ENCODE measurements around the gene EIF2D.

EIF2D gene

GRCh38 chr1:206554701-206555472 is 57.4 kb downstream of the EIF2D start:
- Histone ChIP-seq H3K9ac (ENCODE audit: insufficient read length, low read depth) (no peak overlapping the region), H3K27me3 (ENCODE audit: insufficient read depth, insufficient read length) (peaks cover 28% of the 10 kb centered on the region), H3K36me3 (ENCODE audit: insufficient read depth, insufficient read length, low read length) (no peaks in the 10 kb centered on the region), H3K4me1 (ENCODE audit: insufficient read depth, insufficient read length) (peaks cover 4% of the 10 kb centered on the region), H3K9me3 (ENCODE audit: insufficient read depth, low read length) (no peaks in the 10 kb centered on the region), H3K4me3 (ENCODE audit: insufficient read length, low read depth) (no peak overlapping the region)
- TF ChIP-seq YY1 (IDR thresholded peaks at IDR 0.05; ENCODE audit: insufficient read depth, insufficient read length): no peak
- TF ChIP-seq ZNF274 (IDR thresholded peaks at IDR 0.05; ENCODE audit: low read depth, low read length): no peak
- no peak for TF ChIP-seq SUZ12 (IDR thresholded peaks at IDR 0.05; ENCODE audit: extremely low read depth, insufficient read depth, insufficient read length)
- DNase-seq (ENCODE audit: low read depth, low spot score): no peak

GRCh38 chr1:206554211-206554610 is 58.1 kb downstream of the EIF2D start:
- TF ChIP-seq YY1 (IDR thresholded peaks at IDR 0.05; ENCODE audit: insufficient read depth, insufficient read length) (no peak), ZNF274 (IDR thresholded peaks at IDR 0.05; ENCODE audit: low read depth, low read length) (no peak), SUZ12 (IDR thresholded peaks at IDR 0.05; ENCODE audit: extremely low read depth, insufficient read depth, insufficient read length) (no peak)
- DNase-seq (ENCODE audit: low read depth, low spot score): no peak

GRCh38 chr1:206551986-206552326 is 60.3 kb downstream of the EIF2D start:
- no peaks in the 10 kb centered on the region for H3K36me3 ChIP-seq (ENCODE audit: insufficient read depth, insufficient read length, low read length)
- no peak overlapping the region for H3K4me3 ChIP-seq (ENCODE audit: insufficient read length, low read depth)
- H3K9me3 ChIP-seq (ENCODE audit: insufficient read depth, low read length): no peaks in the 10 kb centered on the region
- DNase-seq (ENCODE audit: low read depth, low spot score): no peak
- H3K27me3 ChIP-seq (ENCODE audit: insufficient read depth, insufficient read length): peaks cover 10% of the 10 kb centered on the region
- no peak for TF ChIP-seq YY1 (IDR thresholded peaks at IDR 0.05; ENCODE audit: insufficient read depth, insufficient read length)
- TF ChIP-seq ZNF274 (IDR thresholded peaks at IDR 0.05; ENCODE audit: low read depth, low read length): no peak
- no peak for TF ChIP-seq SUZ12 (IDR thresholded peaks at IDR 0.05; ENCODE audit: extremely low read depth, insufficient read depth, insufficient read length)
- H3K4me1 ChIP-seq (ENCODE audit: insufficient read depth, insufficient read length): peaks cover 2% of the 10 kb centered on the region
- H3K9ac ChIP-seq (ENCODE audit: insufficient read length, low read depth): no peak overlapping the region

More at GRCh38 chr1:206554211-206554610, 58.1 kb downstream of the EIF2D start:
- Histone ChIP-seq H3K4me1 (ENCODE audit: insufficient read depth, insufficient read length) (peaks cover 3% of the 10 kb centered on the region), H3K4me3 (ENCODE audit: insufficient read length, low read depth) (no peak overlapping the region), H3K9ac (ENCODE audit: insufficient read length, low read depth) (no peak overlapping the region), H3K27me3 (ENCODE audit: insufficient read depth, insufficient read length) (peaks cover 28% of the 10 kb centered on the region), H3K36me3 (ENCODE audit: insufficient read depth, insufficient read length, low read length) (no peaks in the 10 kb centered on the region), H3K9me3 (ENCODE audit: insufficient read depth, low read length) (no peaks in the 10 kb centered on the region)

GRCh38 chr1:206551296-206551985 is 60.8 kb downstream of the EIF2D start:
- DNase-seq (ENCODE audit: low read depth, low spot score): no peak
- H3K36me3 ChIP-seq (ENCODE audit: insufficient read depth, insufficient read length, low read length): no peaks in the 10 kb centered on the region
- peaks cover 1% of the 10 kb centered on the region for H3K4me1 ChIP-seq (ENCODE audit: insufficient read depth, insufficient read length)
- H3K27me3 ChIP-seq (ENCODE audit: insufficient read depth, insufficient read length): peaks cover 9% of the 10 kb centered on the region
- H3K9ac ChIP-seq (ENCODE audit: insufficient read length, low read depth): no peak overlapping the region
- TF ChIP-seq SUZ12 (IDR thresholded peaks at IDR 0.05; ENCODE audit: extremely low read depth, insufficient read depth, insufficient read length) (no peak), YY1 (IDR thresholded peaks at IDR 0.05; ENCODE audit: insufficient read depth, insufficient read length) (no peak), ZNF274 (IDR thresholded peaks at IDR 0.05; ENCODE audit: low read depth, low read length) (no peak)
- no peak overlapping the region for H3K4me3 ChIP-seq (ENCODE audit: insufficient read length, low read depth)
- H3K9me3 ChIP-seq (ENCODE audit: insufficient read depth, low read length): no peaks in the 10 kb centered on the region

GRCh38 chr1:206550446-206550845 is 61.8 kb downstream of the EIF2D start:
- Histone ChIP-seq H3K4me3 (ENCODE audit: insufficient read length, low read depth) (no peak overlapping the region), H3K4me1 (ENCODE audit: insufficient read depth, insufficient read length) (no peaks in the 10 kb centered on the region), H3K9ac (ENCODE audit: insufficient read length, low read depth) (no peak overlapping the region), H3K27me3 (ENCODE audit: insufficient read depth, insufficient read length) (peaks cover 3% of the 10 kb centered on the region), H3K9me3 (ENCODE audit: insufficient read depth, low read length) (no peaks in the 10 kb centered on the region), H3K36me3 (ENCODE audit: insufficient read depth, insufficient read length, low read length) (no peaks in the 10 kb centered on the region)
- no peak for DNase-seq (ENCODE audit: low read depth, low spot score)
- TF ChIP-seq YY1 (IDR thresholded peaks at IDR 0.05; ENCODE audit: insufficient read depth, insufficient read length) (no peak), SUZ12 (IDR thresholded peaks at IDR 0.05; ENCODE audit: extremely low read depth, insufficient read depth, insufficient read length) (no peak), ZNF274 (IDR thresholded peaks at IDR 0.05; ENCODE audit: low read depth, low read length) (no peak)

- Histone ChIP-seq H3K4me3 (ENCODE audit: insufficient read length, low read depth) (no peak overlapping the region), H3K9ac (ENCODE audit: insufficient read length, low read depth) (no peak overlapping the region), H3K4me1 (ENCODE audit: insufficient read depth, insufficient read length) (no peaks in the 10 kb centered on the region), H3K27me3 (ENCODE audit: insufficient read depth, insufficient read length) (no peaks in the 10 kb centered on the region), H3K9me3 (ENCODE audit: insufficient read depth, low read length) (no peaks in the 10 kb centered on the region), H3K36me3 (ENCODE audit: insufficient read depth, insufficient read length, low read length) (no peaks in the 10 kb centered on the region)
- DNase-seq (ENCODE audit: low read depth, low spot score): no peak
- no peak for TF ChIP-seq ZNF274 (IDR thresholded peaks at IDR 0.05; ENCODE audit: low read depth, low read length)
- TF ChIP-seq SUZ12 (IDR thresholded peaks at IDR 0.05; ENCODE audit: extremely low read depth, insufficient read depth, insufficient read length): no peak
- TF ChIP-seq YY1 (IDR thresholded peaks at IDR 0.05; ENCODE audit: insufficient read depth, insufficient read length): no peak
These were observed 65.2 kb downstream of the EIF2D start for GRCh38 chr1:206547104-206547503.

- Histone ChIP-seq H3K9ac (ENCODE audit: insufficient read length, low read depth) (no peak overlapping the region), H3K4me3 (ENCODE audit: insufficient read length, low read depth) (no peak overlapping the region), H3K4me1 (ENCODE audit: insufficient read depth, insufficient read length) (no peaks in the 10 kb centered on the region), H3K27me3 (ENCODE audit: insufficient read depth, insufficient read length) (no peaks in the 10 kb centered on the region), H3K9me3 (ENCODE audit: insufficient read depth, low read length) (no peaks in the 10 kb centered on the region), H3K36me3 (ENCODE audit: insufficient read depth, insufficient read length, low read length) (no peaks in the 10 kb centered on the region)
- TF ChIP-seq SUZ12 (IDR thresholded peaks at IDR 0.05; ENCODE audit: extremely low read depth, insufficient read depth, insufficient read length) (no peak), YY1 (IDR thresholded peaks at IDR 0.05; ENCODE audit: insufficient read depth, insufficient read length) (no peak), ZNF274 (IDR thresholded peaks at IDR 0.05; ENCODE audit: low read depth, low read length) (no peak)
- no peak for DNase-seq (ENCODE audit: low read depth, low spot score)
These were observed 66.9 kb downstream of the EIF2D start for GRCh38 chr1:206545351-206545750.
